ENCODE results near the gene KCNS1.

Gene KCNS1

GRCh38 chr20:45109634-45110033, 8.7 kb upstream of the KCNS1 start:
- DNase-seq (ENCODE audit: low spot score), result no peak

- no peak for DNase-seq (ENCODE audit: low spot score)
Measured at GRCh38 chr20:45105317-45105716, 4.4 kb upstream of the KCNS1 start.

DNA sequence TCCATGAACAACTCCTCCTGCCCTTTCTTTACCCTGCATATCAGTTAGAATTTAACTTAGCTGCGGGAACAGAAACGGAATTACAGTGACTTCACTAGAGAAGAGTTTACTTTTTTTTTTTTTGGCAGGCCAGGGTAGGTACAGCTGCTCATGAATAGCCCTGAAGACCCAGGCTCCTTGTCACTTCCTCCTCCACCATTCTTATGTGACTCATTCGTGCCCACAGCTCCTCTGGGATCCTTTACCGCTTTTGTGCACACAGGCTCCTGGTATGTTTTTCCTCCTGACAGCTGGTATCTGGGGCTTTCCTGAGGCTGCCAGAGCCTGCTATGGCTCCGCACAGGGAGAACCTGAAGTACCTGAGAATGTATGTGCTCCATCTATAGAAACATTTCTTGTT, 3.9 kb upstream of the KCNS1 start:
- DNase-seq (ENCODE audit: low spot score), result peak; percentile 45

DNA sequence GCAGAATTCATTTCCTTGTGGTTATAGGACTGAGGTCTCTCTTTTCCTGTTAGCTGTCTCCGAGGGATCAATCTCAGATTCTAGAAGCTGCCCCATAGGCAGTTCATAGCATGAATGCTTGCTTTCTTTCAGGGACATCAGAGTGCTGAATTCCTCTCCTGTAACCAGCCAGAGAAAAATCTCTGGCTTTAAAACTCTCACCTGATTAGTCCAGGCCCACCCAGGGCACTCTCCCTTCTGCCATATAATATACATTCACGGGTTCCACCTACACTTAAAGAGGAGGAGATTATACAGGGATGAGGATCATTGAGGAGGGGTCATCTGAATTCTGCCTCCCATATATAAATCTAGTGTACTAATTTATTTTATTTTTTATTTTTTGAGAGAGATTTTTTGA, 2.1 kb upstream of the KCNS1 start:
- DNase-seq (ENCODE audit: low spot score), result no peak

DNA sequence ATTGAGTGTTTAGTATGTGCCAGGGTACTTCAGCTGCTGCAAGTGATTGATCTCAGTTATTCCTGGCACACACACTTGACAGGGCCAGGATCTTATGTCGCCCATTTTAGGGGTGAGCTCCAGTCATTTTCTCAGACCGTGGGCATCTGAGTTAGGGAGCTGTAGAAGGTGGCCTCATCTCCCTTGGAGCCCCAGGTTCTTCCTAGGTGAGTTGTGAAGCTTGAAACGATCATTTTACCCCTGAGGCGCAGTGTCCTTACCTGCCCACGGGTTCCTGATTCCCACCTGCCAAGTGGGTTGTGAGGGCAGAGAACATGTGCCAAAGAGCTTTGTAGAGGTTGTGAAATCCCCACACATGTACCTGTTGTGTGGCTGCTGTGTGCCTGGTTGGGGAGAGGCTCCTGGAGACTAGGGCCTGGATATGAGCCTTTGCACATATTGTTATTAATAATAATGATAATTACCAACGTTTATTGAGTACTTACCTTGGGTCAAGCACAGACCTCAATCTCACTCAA, 465 bp upstream of the KCNS1 start:
- DNase-seq (ENCODE audit: low spot score), result no peak

- no peak for DNase-seq (ENCODE audit: low spot score)
Measured at GRCh38 chr20:45098103-45098773, 2.7 kb downstream of the KCNS1 start.

GRCh38 chr20:45097485-45098102, 3.3 kb downstream of the KCNS1 start:
- no peak for DNase-seq (ENCODE audit: low spot score)

DNA sequence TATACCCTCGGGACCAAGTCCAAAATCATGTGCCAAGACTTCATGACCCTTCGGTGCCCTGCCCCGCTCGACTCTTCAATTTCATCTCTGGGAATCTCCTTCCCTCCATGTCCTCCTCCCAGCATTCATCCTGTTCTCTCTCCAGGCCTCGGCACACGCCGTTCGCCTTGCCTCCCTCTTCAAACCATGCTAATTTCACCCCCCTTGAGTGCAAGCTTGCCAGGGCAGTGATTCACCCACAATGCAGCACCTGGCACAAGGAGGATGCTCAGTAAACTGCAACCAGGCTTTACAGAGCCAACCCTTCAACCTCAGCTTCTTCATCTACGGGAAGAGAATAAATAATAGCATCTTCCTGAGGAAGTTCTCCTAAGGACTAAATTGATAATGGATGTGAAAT, 4.1 kb downstream of the KCNS1 start:
- DNase-seq (ENCODE audit: low spot score), result no peak

DNA sequence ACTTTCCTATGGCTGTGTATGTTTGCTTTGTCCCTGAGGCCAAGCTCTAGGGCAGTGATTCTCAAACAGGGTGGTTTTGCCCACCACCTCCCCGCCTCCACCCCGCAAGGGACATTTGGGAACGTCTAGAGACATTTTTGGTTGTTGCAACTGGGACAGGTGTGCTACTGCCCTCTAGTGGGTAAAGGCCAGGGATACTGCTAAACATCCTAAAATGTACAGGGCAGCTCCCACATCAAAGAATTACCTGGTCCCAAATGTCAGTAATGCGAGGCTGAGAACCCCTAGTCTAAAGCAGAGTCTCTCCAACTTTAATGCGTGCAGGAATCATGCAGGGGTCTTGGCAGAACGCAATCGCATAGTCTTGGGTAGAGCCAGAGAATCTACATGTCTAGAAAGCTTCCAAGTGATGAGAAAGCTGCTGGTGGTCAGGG, 5.1 kb downstream of the KCNS1 start:
- DNase-seq (ENCODE audit: low spot score), result peak; percentile 78

- no peak for DNase-seq (ENCODE audit: low spot score)
Measured at GRCh38 chr20:45094864-45095574, 5.9 kb downstream of the KCNS1 start.

DNA sequence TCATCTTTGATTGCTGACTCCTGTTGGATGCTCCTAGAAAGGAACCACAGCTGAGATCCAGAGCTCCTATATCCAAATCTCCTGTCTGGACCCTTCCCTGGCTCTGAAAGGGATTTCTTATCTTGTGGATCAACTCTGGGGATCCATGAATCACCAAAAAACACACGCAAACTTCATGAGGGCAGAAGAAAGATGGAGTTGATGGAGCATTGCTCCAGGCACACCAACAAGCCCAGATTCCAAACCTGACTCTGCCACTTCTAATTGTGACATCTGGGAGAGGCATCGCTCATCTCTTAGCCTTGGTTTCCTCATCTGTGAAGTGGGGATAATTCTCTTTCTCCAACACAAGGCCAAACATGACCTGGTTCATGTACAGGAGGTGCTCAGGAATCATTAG, 6.7 kb downstream of the KCNS1 start:
- DNase-seq (ENCODE audit: low spot score), result no peak

GRCh38 chr20:45092898-45093297, 8.0 kb downstream of the KCNS1 start:
- no peak for DNase-seq (ENCODE audit: low spot score)

- no peak for DNase-seq (ENCODE audit: low spot score)
Measured at GRCh38 chr20:45091366-45091765, 9.6 kb downstream of the KCNS1 start.

DNA sequence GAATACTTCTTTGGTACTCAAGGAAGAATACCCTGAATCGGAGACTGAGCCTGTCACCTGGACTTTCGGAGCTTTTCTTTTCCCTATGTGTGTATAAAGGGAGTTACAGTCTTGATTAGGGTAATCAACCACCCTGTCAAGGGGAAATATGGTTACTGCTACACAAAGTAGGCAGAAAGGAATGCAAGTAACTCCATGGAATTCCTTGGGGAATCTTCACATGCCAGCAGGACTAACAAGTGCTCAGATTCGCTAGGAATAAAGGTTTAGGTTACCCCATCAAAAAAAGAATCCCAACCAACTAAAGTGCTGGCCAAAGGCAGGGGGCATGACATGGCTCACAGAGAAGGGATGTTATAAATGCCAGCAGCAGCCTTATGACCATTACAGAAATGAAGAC, 10.4 kb downstream of the KCNS1 start:
- no peak for DNase-seq (ENCODE audit: low spot score)

- DNase-seq (ENCODE audit: low spot score), result no peak
Measured at GRCh38 chr20:45088247-45088646, 12.7 kb downstream of the KCNS1 start.

DNA sequence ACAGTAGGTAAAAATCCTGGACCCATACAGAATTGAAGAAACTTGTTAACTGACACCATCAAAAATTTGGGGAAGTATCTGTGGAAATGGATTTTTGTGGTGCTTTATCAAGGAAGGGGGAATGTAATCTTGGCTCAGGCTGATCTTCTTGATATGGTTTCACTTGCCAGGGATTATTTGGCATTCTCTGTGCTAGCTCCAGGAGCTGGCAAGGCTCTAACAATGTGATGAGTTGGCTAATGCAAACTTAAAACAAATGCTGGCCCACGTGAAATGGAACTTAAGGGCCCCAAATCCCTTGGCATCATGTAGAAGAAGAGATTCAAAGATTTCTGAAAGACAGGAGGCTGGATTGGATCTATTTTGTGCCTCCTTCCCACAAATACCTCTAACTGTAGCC, 13.1 kb downstream of the KCNS1 start:
- DNase-seq (ENCODE audit: low spot score), result no peak

DNA sequence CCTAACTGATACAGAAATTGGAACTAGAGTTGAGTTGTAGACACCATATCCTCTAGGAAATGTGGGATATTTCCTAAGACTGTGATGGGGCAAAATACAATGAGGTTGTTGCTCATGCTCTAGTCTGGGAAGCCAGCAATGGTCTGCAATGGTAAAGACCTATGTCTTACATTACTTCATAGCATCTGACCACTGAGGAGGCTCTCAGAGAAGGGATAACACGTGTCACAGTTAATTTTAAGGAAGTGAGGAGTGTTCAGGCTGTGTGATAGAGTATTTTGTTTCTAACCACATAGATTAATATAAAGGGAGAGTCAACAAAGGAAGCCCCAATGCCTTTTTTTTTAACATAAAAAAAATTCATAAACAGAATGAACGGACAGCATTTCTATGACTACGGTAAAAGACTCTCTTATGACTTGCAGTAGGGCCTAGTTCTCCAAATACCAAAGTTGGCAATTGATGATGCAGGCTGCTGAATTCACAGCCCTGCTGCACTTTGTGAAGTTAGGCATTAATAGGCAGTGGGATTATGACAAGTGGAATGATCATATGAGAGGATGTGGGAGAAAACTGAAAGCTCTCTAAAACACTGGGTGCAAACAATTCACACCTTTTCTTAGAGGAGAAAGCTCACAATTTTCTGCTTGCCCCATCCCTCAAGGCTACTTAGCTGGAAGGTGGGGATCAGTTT, 13.7 kb downstream of the KCNS1 start:
- DNase-seq (ENCODE audit: low spot score), result no peak

DNA sequence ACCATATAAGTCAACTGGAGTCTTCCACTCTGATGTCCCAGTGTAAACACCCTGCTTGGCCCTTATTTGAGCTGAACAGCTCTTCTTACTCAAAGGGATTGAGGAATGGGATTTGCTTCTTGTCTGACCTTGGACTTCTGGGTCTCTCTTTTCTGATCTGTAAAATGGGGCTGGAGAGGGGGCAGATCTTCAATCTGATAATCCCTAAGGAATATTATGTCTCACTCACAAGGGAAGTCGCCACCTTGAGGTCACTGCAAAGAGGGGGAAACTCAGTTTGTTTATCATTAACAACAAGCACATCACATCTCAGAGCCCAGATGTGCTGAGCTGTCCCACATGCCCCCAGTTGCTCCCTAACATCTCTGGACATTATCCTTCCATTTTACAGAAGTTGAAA, 15.1 kb downstream of the KCNS1 start:
- no peak for DNase-seq (ENCODE audit: low spot score)

GRCh38 chr20:45085289-45085688, 15.6 kb downstream of the KCNS1 start:
- DNase-seq (ENCODE audit: low spot score), result no peak

- no peak for DNase-seq (ENCODE audit: low spot score)
Measured at GRCh38 chr20:45083127-45083526, 17.8 kb downstream of the KCNS1 start.

DNA sequence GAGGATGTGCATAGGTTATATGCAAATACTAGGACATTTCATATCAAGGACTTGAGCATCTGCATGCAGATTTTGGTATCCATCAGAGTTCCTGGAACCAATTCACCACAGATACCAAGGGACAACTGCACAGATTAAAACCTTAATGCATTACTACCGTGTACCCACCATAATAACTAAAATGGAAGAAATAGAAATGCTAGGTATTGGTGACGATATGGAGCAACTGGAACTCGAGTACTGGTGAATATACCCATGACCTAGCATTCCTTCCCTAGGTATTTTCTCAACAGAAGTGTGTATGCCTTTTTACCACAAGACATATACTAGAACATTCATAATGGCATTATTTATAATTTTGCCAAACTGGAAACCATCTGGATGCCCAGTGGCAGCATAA, 18.5 kb downstream of the KCNS1 start:
- DNase-seq (ENCODE audit: low spot score), result no peak

DNA sequence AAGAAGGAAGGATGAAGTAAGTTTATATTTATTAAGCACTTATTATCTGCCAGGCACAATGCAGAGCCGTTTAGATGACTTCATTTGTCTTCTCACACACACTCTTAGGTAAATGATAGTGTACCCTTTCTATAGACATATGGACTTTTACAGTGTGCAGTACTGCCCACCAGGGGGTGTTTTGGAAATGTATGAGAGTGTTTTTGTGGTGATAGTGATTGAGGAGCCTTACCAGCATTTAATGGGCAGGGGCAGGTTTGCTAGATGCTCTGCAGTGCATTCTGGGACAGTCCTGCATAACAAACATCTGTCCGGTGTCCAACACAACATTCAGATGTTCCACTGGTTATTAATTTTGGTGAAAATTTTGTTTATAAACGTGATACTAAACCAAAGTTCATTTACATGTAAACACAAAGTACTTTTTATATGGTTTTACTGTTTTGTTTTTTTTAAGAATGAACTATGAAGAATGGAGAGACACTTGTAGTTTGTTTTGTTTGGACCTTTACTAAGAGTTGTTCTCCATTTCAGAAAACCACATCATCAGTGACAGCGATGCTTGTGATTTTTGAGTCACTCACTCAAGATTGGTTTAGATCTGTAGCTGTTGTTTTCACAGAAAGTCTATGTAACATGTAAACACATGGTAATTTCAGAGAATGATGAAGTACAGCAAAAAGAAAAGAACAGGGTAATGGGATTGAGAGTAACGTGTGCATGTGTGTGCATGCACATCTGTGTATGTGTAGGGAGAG, 19.9 kb downstream of the KCNS1 start:
- peak; percentile 45 for DNase-seq (ENCODE audit: low spot score)

Data from RKO (cell line).